PC-9 (cell line): Measurements from ENCODE around the gene ZYG11B. TPM values are rescaled to one million over a fixed set of nuclear protein-coding genes. Genes with fewer than 3 reads are reported as not detected.
"Not testable (repeated sequence)": the region's sequence is repeated elsewhere in the genome, so short reads cannot be mapped to it uniquely, and the experiment has no call there.

ENCODE experiments used
- BruUV-seq: library from RNA; stranded (reverse); fragments of 400-500 nt; replicated peaks from 2 replicates; lab custom pipeline; 2021; lab: Mats Ljungman, UMichigan
- CTCF ChIA-PET: fragments of 300-600 bp; sonication (Branson Sonifier 250); formaldehyde crosslinking; loops from one replicate; lab custom pipeline; 2022; ENCODE audit warnings: antibody characterized with exemption; lab: Charles Lee
- POLR2A ChIA-PET: fragments of 300-600 bp; sonication (Branson Sonifier 250); formaldehyde crosslinking; loops from one replicate; lab custom pipeline; 2022; ENCODE audit warnings: antibody characterized with exemption; ENCODE audit not compliant: unreplicated experiment; lab: Charles Lee
- DNase-seq, 2 experiments: peaks; one replicate each; pipeline versions ENCODE4 v3.0.0 to v3.0.0-alpha.2; 2015 to 2022; ENCODE audit warnings: mixed read lengths in 1 of 2
- H2AFZ ChIP-seq: fragments of 200-600 bp; sonication (generic); 2 replicates; pipeline ENCODE4 v1.8.1; 2017; ENCODE audit warnings: antibody characterized with exemption
- H3F3A ChIP-seq: fragments of 200-600 bp; sonication (generic); 2 replicates; pipeline ENCODE4 v1.8.1; 2017; ENCODE audit warnings: antibody characterized with exemption, mild to moderate bottlenecking, low read depth; ENCODE audit not compliant: insufficient read depth
- H3K27ac ChIP-seq: fragments of 200-600 bp; sonication (generic); 2 replicates; pipeline ENCODE4 v1.6.1; 2016; ENCODE audit warnings: mixed run types
- H3K27me3 ChIP-seq: fragments of 200-600 bp; sonication (generic); 2 replicates; pipeline ENCODE4 v1.6.1; 2016; ENCODE audit warnings: low read depth, mixed run types; ENCODE audit not compliant: insufficient read depth
- H3K36me3 ChIP-seq: fragments of 200-600 bp; sonication (generic); 2 replicates; pipeline ENCODE4 v1.6.1; 2016; ENCODE audit warnings: low read depth, mixed run types
- H3K4me1 ChIP-seq: fragments of 200-600 bp; sonication (generic); replicated peaks from 2 replicates; pipeline ENCODE4 v1.6.1; 2016; ENCODE audit warnings: mixed run types; ENCODE audit not compliant: insufficient read depth
- H3K4me2 ChIP-seq: fragments of 200-600 bp; sonication (generic); 2 replicates; pipeline ENCODE4 v1.6.1; 2017; ENCODE audit warnings: mixed run types
- H3K4me3 ChIP-seq: fragments of 200-600 bp; sonication (generic); 2 replicates; pipeline ENCODE4 v1.6.1; 2016; ENCODE audit warnings: mixed run types
- H3K79me2 ChIP-seq: fragments of 200-600 bp; sonication (generic); 2 replicates; pipeline ENCODE4 v1.6.1; 2017; ENCODE audit warnings: low read depth, mixed run types
- H3K9me2 ChIP-seq: fragments of 200-600 bp; sonication (generic); 2 replicates; pipeline ENCODE4 v1.8.1; 2017; ENCODE audit warnings: mild to moderate bottlenecking; ENCODE audit not compliant: insufficient read depth
- H3K9me3 ChIP-seq: fragments of 200-600 bp; sonication (generic); 2 replicates; pipeline ENCODE4 v1.8.1; 2016; ENCODE audit warnings: low read depth; ENCODE audit not compliant: insufficient read depth
- H4K20me1 ChIP-seq: fragments of 200-600 bp; sonication (generic); 2 replicates; pipeline ENCODE4 v1.8.1; 2017; ENCODE audit not compliant: insufficient read depth
- EZH2 ChIP-seq: fragments of 200-600 bp; sonication (generic); IDR thresholded peaks from 2 replicates; pipeline ENCODE4 v1.8.0; 2017; ENCODE audit warnings: antibody characterized with exemption, low read depth
- intact Hi-C: fragments of 100-400 bp; cut with micrococcal nuclease; formaldehyde crosslinking; loops from one replicate; pipeline ENCODE4 v1.10.0; 2022; ENCODE audit not compliant: unreplicated experiment
- total RNA-seq: library from RNA; stranded (reverse); gene quantifications from 2 replicates; pipeline ENCODE4 v1.2.3, GENCODE V29; 2021
- TF ChIP-seq, protein P1 (sequence below): fragments of 200-600 bp; sonication (generic); conservative IDR thresholded peaks from 2 replicates; pipeline ENCODE4 v1.6.1; 2017; ENCODE audit warnings: mixed run types, antibody characterized with exemption, mild to moderate bottlenecking, moderate library complexity

Gene ZYG11B
- total RNA-seq, 1 experiment from 2014 or later, result 21.4 TPM

GRCh38 chr1:52825868-52826267 lies 99.6 kb downstream of the ZYG11B start:
- TF ChIP-seq, protein P1, sequence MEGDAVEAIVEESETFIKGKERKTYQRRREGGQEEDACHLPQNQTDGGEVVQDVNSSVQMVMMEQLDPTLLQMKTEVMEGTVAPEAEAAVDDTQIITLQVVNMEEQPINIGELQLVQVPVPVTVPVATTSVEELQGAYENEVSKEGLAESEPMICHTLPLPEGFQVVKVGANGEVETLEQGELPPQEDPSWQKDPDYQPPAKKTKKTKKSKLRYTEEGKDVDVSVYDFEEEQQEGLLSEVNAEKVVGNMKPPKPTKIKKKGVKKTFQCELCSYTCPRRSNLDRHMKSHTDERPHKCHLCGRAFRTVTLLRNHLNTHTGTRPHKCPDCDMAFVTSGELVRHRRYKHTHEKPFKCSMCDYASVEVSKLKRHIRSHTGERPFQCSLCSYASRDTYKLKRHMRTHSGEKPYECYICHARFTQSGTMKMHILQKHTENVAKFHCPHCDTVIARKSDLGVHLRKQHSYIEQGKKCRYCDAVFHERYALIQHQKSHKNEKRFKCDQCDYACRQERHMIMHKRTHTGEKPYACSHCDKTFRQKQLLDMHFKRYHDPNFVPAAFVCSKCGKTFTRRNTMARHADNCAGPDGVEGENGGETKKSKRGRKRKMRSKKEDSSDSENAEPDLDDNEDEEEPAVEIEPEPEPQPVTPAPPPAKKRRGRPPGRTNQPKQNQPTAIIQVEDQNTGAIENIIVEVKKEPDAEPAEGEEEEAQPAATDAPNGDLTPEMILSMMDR, result peak; percentile 55
- no peak for TF ChIP-seq EZH2
- intact Hi-C loops, result loop anchor here (5.0 kb wide), 1 partner anchor 124 kb away; no protein-coding TSS in a partner anchor

DNA sequence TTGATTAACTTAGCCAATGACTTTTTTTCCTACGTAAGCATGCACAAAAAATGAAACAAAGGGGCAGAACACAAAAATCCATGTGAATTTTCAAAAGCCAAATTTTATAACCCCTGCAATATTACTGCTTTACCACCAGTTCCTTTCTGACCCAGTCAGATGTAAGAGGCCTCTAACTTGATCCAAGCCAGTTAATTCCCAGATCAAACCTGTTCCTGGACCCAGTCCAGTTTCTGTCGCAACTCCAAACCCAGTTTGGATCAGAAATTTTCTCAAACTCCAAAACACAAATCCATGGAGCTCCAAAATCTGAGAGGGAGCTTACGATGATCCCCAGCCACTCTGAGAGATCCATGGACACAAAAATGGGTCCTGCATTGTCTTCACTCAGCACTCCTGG lies 108.5 kb downstream of the ZYG11B start:
- Histone ChIP-seq H2AFZ (no peak overlapping the region), H3K4me1 (peaks cover 6% of the 10 kb centered on the region), H3K36me3 (no peaks in the 10 kb centered on the region), H3K9me3 (no peaks in the 10 kb centered on the region), H4K20me1 (no peaks in the 10 kb centered on the region; the same call in 1 of the 2 replicates), H3K79me2 (no peaks in the 10 kb centered on the region), H3F3A (peaks cover 16% of the 10 kb centered on the region), H3K9me2 (no peaks in the 10 kb centered on the region), H3K4me3 (no peak overlapping the region), H3K27ac (no peak overlapping the region), H3K4me2 (no peak overlapping the region), H3K27me3 (no peaks in the 10 kb centered on the region)
- TF ChIP-seq, protein P1, result no peak
- TF ChIP-seq EZH2, result no peak
- no peak for DNase-seq
- POLR2A ChIA-PET, result interaction anchor here (0.6 kb wide), 1 partner anchor 252 kb away, joined by 3 read pairs; no protein-coding TSS in a partner anchor
- intact Hi-C loops, result no loop called here
- CTCF ChIA-PET, result no interaction called here
- no TSS peak for BruUV-seq

More at GRCh38 chr1:52825868-52826267, 99.6 kb downstream of the ZYG11B start:
- Histone ChIP-seq H3K36me3 (no peaks in the 10 kb centered on the region; the same call in 1 of the 2 replicates), H3K9me3 (no peaks in the 10 kb centered on the region), H3K27ac (no peak overlapping the region), H3K4me1 (no peaks in the 10 kb centered on the region), H3K9me2 (no peaks in the 10 kb centered on the region), H3K4me2 (no peak overlapping the region), H4K20me1 (no peaks in the 10 kb centered on the region), H3K27me3 (no peaks in the 10 kb centered on the region), H2AFZ (no peak overlapping the region), H3K4me3 (no peak overlapping the region), H3F3A (no peaks in the 10 kb centered on the region; the same call in none of the 2 replicates), H3K79me2 (no peaks in the 10 kb centered on the region)
- DNase-seq, result no peak
- ChIA-PET POLR2A (interaction anchor here (0.6 kb wide), 2 partner anchors 35 to 217 kb away, joined by 3 to 6 read pairs; no protein-coding TSS in a partner anchor), CTCF (no interaction called here)
- BruUV-seq, result no TSS peak

GRCh38 chr1:52836035-52836434 lies 109.8 kb downstream of the ZYG11B start:
- CTCF ChIA-PET, result no interaction called here
- BruUV-seq, result no TSS peak

GRCh38 chr1:52839175-52839574 lies 112.9 kb downstream of the ZYG11B start:
- peaks cover 12% of the 10 kb centered on the region for H3K4me1 ChIP-seq
- H3K27ac ChIP-seq, H3K9me2 ChIP-seq, DNase-seq, H3F3A ChIP-seq, POLR2A ChIA-PET, H3K4me3 ChIP-seq, intact Hi-C loops, H3K9me3 ChIP-seq, H3K36me3 ChIP-seq, H3K27me3 ChIP-seq, H3K4me2 ChIP-seq, H2AFZ ChIP-seq, H4K20me1 ChIP-seq, CTCF ChIA-PET, BruUV-seq: not testable (repeated sequence)
- H3K79me2 ChIP-seq, result peaks cover 13% of the 10 kb centered on the region

More at GRCh38 chr1:52836035-52836434, 109.8 kb downstream of the ZYG11B start:
- no peaks in the 10 kb centered on the region for H3K79me2 ChIP-seq
- H4K20me1 ChIP-seq, result no peaks in the 10 kb centered on the region; the same call in 1 of the 2 replicates
- H3K27ac ChIP-seq, result no peak overlapping the region
- TF ChIP-seq, protein P1, result no peak
- TF ChIP-seq EZH2, result no peak
- intact Hi-C loops, result no loop called here
- H3K9me3 ChIP-seq, result no peaks in the 10 kb centered on the region
- H3K4me1 ChIP-seq, result peaks cover 6% of the 10 kb centered on the region
- no peak overlapping the region for H2AFZ ChIP-seq
- H3K36me3 ChIP-seq, result no peaks in the 10 kb centered on the region
- POLR2A ChIA-PET, result no interaction called here
- DNase-seq, result no peak
- H3K4me3 ChIP-seq, result no peak overlapping the region
- no peak overlapping the region for H3K4me2 ChIP-seq
- peaks cover 16% of the 10 kb centered on the region for H3F3A ChIP-seq
- H3K27me3 ChIP-seq, result no peaks in the 10 kb centered on the region
- H3K9me2 ChIP-seq, result no peaks in the 10 kb centered on the region
